ENCODE measurements around the gene ZEB2.
A peak's percentile ranks its signal among the peaks of the same experiment; 100 is the strongest.

The ZEB2 gene

GRCh38 chr2:144514616-144515091 is 5.3 kb downstream of the ZEB2 start:
- FAIRE-seq (no peak), DNase-seq (ENCODE audit: insufficient read length, low spot score) (no peak)

- DNase-seq (ENCODE audit: insufficient read length, low spot score), result no peak
- no peak for FAIRE-seq
Observed at GRCh38 chr2:144513388-144514101, 6.4 kb downstream of the ZEB2 start.

- no peak for DNase-seq (ENCODE audit: insufficient read length, low spot score)
- FAIRE-seq, result no peak
Observed at GRCh38 chr2:144512891-144513351, 7.0 kb downstream of the ZEB2 start.

- FAIRE-seq (no peak), DNase-seq (ENCODE audit: insufficient read length, low spot score) (no peak)
Observed at GRCh38 chr2:144512470-144512869, 7.4 kb downstream of the ZEB2 start.

- DNase-seq (ENCODE audit: insufficient read length, low spot score) (no peak), FAIRE-seq (no peak)
Observed at GRCh38 chr2:144511937-144512336, 8.0 kb downstream of the ZEB2 start.

DNA sequence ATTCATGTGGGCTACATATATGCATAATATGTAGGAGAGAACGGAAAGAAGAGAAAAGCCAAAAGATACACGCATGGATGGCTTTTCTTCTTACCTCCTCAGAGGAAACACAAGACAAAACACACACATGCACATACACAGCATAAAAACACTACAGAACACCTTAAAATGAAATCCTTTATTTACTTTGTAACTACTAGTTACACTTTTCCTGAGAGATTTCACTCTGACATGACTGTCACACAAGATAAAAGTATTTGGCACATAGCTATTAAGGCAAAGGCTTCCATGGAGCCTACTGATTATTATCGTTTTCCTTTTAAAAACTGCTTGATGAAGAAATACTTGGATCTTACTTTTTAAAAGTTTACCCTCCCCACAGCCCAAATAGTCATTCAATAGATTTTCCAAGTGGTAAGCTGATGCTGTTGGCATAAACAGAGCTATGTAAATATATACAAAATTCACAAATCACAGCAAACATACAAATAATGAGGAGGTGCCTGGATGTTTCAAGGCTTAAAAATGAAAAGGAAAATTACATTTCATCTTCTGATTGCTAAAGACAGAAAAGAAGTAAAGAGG is 8.6 kb downstream of the ZEB2 start:
- no peak for DNase-seq (ENCODE audit: insufficient read length, low spot score)
- FAIRE-seq, result no peak

DNA sequence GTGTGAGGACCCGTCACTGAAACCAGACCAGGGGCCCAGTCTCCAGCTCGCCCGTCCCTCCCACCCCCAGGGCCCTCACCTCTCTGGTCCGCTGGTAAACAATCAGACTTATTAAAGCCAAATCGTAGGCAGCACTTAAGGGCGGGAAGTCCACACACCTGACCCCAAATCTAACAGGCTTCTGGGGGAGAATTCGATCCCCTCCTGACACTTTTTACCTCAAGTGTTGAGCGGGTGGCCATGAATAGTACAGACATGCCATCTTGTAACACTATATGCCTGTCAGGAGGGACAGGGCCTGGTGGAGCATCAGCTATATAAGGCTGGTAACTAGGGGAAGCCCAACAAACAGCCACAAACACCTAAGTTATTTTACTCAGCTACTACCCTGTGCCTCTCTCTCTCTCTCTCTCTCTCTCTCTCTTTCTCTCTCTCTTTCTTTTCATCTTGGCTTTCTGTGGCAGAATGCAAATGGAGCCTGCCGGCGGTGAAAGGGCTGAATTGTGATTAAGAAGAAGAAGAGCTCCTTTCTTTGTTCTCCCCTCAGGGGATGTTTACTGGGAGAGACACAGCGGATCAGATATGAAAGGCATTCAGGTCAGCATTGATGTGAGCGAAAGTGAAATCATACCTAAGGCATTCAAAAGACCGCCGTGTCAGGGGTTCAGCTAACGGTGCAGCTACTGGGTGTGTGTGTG is 9.5 kb downstream of the ZEB2 start:
- FAIRE-seq (peak; percentile 44), DNase-seq (ENCODE audit: insufficient read length, low spot score) (no peak)

DNA sequence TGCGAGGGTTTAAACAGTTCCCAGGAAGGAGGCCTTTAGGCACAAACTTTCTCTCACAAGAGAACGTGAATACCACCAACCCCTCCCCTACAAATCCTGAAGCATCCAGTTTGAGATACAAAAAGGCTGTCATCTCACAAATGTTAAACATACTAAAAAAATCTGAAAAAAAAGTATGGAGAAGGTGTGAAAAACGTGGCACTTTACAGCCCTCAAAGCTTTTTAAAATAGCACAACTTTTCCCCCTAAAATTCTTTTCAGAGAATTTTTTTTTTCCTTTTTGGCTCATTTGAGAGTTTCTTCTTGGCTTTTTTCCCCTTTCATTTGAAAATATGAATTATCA is 10.1 kb downstream of the ZEB2 start:
- FAIRE-seq (no peak), DNase-seq (ENCODE audit: insufficient read length, low spot score) (no peak)

DNA sequence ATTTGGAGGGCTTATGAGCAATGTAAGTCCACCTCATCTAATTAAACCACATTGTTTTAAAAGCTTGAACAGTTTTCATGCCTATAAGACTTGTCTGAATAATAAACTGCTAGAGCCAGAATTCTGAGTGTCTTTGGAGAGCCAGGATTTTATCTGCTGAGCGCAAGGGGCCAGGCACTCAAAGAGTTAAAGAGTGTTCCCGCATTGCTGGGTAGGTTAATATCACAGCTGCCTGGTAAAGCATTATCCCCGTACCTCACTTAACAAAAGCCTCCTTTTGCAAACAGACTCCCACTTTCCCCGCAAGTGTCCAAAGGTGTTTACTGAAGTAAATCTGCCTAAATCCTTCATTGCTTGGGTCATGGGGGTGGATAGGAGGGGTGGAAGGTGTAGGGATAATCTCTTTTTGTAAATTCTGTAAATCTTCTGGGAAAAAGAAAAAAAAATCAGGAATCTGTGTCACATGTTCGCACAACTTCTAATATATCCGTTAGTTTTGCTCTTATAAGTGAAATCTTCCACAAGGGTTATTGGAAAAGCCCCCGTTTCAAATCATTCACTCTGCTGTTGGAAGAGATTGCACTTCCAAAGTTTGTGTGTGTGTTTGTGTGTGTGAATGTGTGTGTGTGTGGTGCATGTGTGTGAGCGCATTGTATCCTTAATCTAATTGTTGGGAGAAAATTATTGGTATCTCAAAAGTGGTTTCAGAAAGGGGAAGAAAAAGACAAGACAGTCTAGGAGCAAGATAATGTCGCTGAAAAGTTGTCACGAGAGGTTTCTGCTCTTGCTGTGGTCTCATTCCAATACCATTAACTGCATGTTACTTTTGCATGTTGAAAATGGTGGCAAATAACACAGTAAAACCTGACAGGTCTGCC is 10.7 kb downstream of the ZEB2 start:
- peak; percentile 37 for FAIRE-seq
- DNase-seq (ENCODE audit: insufficient read length, low spot score), result no peak

DNA sequence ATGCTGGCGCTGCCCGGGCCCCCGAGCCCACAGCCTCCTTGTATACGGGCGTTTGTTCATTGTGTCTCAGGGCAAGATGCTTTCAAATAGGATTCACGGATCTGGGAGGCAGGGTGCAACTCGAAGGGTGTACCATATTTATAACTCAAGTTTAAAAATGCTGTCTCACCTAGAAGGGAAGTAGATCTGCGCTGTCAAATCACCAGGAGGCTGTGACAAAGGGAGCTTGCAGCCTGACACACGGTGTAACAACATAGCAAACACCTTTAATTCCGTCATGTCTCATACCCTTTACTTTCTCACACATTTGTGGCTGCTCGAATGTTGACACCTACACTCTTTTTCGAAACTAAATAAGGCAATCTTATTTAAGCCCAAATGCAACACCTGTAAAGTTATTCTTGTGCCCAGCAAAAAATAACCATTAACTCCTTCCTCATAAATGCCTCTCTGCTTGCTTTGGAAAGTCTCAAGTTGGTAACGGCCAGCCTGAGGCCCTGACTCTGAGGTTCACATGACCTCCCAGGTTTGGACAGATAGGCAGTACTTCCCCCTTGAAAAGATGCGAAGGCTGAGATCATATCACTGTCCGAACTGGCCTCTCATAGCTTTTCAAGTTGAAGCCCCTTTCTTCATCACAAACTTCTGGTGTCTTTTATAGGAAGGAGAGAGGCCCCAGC is 11.6 kb downstream of the ZEB2 start:
- FAIRE-seq (no peak), DNase-seq (ENCODE audit: insufficient read length, low spot score) (no peak)

DNA sequence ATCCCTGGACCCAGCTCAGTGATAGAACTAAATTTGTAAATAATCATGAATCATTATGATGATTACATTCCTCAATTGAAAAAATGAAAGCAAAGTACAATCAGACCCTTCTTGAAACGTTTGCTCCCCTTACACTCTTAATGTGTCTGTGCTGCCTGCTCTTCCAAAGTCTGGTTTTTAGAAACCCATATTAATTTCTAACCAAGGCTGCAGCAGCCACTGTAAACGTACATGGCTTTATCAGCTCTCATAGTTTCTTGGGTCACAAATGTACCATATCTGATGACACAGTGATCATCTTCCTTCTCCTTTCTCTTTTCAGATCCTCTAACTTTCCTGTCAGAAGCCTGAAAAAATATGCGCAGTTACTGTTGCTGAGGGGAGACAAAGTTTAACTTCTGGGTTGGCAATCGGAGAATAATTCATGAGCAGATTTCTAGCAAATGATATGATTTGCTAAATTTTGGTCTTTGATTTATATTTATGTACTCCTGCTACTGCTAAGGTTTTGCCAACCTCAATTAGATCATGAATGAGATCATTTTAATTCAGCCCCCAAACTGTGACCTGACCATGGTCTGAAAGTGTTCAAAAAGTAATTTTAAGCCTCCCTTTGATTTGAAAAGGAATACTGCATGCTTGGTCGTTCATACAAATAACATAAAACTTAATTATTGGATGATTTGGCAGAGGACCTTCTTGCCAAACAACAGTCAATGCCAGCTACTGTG is 12.3 kb downstream of the ZEB2 start:
- FAIRE-seq (no peak), DNase-seq (ENCODE audit: insufficient read length, low spot score) (no peak)

GRCh38 chr2:144505245-144505831 is 14.6 kb downstream of the ZEB2 start:
- no peak for DNase-seq (ENCODE audit: insufficient read length, low spot score)
- no peak for FAIRE-seq

GRCh38 chr2:144504218-144504641 is 15.7 kb downstream of the ZEB2 start:
- FAIRE-seq (no peak), DNase-seq (ENCODE audit: insufficient read length, low spot score) (no peak)

GRCh38 chr2:144503242-144503641 is 16.7 kb downstream of the ZEB2 start:
- FAIRE-seq, result no peak
- DNase-seq (ENCODE audit: insufficient read length, low spot score), result no peak

GRCh38 chr2:144502369-144502768 is 17.6 kb downstream of the ZEB2 start:
- no peak for DNase-seq (ENCODE audit: insufficient read length, low spot score)
- no peak for FAIRE-seq

DNA sequence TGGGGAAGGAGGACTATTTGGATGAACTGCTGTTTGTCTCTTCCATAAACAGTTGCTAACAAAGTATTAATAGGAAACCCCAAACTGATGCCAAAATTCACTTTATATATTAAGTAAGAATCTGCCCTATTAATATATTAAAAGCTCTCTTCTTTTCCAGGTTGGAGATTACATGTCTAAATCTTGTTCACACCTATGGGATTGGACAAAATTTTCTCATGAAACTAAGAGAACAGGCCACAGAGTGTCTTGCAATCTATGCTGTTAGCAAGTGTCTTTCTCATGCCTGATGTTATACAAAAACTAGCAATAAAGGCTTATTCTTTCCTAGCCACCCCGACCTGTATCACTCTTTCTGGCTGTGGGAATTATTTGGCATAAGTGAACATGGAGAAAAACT is 18.3 kb downstream of the ZEB2 start:
- DNase-seq (ENCODE audit: insufficient read length, low spot score) (no peak), FAIRE-seq (no peak)

DNA sequence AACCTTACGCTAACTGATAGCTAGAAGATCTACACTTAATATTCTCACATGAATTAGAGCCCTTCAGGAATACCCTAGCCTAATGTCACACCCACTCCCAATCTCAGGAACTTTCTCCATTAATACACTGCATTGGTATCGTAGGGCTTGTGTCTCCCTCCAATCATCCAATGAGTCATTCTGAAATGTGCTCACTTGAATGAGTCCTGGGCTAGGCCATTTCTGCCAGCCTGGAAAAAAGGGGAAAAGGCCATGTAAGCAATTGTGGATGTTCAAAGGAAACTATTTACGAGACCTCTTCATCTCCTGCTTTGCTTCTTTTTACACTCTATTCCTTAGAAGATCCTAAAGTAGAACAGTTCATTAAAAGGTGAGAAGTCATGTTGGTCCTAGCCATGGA is 18.8 kb downstream of the ZEB2 start:
- DNase-seq (ENCODE audit: insufficient read length, low spot score) (no peak), FAIRE-seq (no peak)

DNA sequence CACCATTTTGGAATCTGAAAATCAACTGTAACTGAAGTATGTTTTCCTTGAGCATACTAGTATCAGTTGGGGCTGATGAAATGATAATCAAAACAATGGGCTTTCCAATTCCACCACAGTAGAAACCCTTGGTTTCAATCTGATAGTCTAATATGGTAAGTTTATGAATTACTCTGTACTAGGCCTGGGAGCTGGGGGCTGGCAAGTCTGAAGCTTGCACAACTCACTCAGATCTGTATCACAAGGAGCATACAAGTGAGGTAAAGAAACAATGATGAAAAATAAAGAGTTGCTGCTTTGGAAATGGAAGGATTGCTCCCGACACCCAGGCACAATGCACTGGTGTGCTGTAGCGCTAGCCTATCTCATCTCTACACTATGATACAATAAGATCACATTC is 19.4 kb downstream of the ZEB2 start:
- no peak for DNase-seq (ENCODE audit: insufficient read length, low spot score)

DNA sequence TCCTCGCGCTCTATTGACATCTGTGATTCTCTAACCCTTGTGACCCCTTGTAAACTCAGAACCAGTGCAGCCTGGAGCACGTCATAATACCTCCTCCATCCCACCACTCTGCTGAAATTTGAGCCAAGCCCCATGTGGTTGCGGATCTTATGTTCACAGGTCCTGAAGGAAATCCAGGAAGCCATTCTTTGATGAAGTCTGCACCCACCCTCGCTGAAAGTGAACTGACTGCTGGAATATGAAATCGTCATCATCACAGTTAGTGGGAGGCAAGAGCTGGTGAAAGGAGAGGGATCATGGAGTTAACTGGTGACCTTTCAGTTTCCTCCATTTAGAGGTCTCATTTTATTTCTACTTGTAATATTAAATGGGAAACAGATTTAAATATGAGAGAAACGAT is 21.6 kb downstream of the ZEB2 start:
- no peak for FAIRE-seq

More for the DNA sequence above, 19.4 kb downstream of the ZEB2 start:
- no peak for FAIRE-seq

More for the DNA sequence above, 21.6 kb downstream of the ZEB2 start:
- DNase-seq (ENCODE audit: insufficient read length, low spot score), result no peak

Measured in GM19239 (cell line).